ENCODE data around the gene PTPRF. TPM values are rescaled to one million over a fixed set of nuclear protein-coding genes. Genes with fewer than 3 reads are reported as not detected.
"Not testable (repeated sequence)": the region's sequence is repeated elsewhere in the genome, so short reads cannot be mapped to it uniquely, and the experiment has no call there.

The PTPRF gene
- total and polyA plus RNA-seq, 2 experiments from 2014 or later: 96.0 to 115 TPM

DNA sequence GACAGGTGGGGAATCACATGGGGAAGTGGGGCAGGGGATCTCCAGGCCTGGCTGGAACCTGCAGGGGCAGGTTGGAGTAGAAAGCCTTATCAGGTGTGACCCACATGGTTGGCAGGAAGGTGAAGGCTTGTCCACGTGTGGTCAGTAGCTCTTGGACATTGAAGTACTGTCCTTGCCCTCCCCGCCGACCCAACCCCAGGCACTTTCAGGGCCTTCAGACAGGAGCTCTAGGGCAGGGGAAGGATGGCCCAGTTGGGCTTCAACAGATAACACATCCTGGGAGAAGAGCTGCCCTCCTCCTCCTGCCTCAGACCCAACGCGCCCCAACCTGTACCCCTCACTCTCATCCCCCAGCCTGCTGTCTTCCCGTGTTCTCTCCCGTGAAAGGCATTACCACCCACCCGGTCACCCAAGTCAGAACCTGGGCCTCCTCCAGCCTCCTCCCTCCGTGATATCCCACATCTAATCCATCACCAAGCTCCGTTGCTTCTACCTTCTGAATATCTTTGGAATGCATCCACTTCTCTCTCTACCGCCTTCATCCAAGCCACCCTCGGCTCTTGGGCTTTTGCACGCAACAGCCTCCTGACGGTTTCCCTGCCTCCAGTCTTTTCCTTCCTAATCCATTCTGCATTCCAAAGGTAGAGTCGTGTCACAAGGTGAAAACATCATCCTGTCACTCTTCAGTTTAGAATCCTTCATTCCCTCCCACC lies 15.9 kb downstream of the PTPRF start:
- no peak for DNase-seq (ENCODE audit: low spot score)
- peak overlapping the region; percentile 90 for H3K27ac ChIP-seq
- H3K36me3 ChIP-seq (replicated peaks; ENCODE audit: insufficient read depth, low read depth): no peaks in the 10 kb centered on the region
- no peak overlapping the region for H2AFZ ChIP-seq
- H3K79me2 ChIP-seq: peaks cover 64% of the 10 kb centered on the region
- no peaks in the 10 kb centered on the region for H4K20me1 ChIP-seq (ENCODE audit: insufficient read depth, poor library complexity, severe bottlenecking)
- H3K4me1 ChIP-seq (ENCODE audit: insufficient read depth): peaks cover 89% of the 10 kb centered on the region
- no peaks in the 10 kb centered on the region for H3K9me2 ChIP-seq (replicated peaks; ENCODE audit: insufficient read depth)
- 82% methylated on average over 15 of the region's 15 CpGs for WGBS (ENCODE audit: low lambda C conversion rate, missing lambda C conversion rate)
- H3K4me2 ChIP-seq: peak overlapping the region; percentile 56
- TF ChIP-seq EZH2phosphoT487 (IDR thresholded peaks at IDR 0.05; ENCODE audit: low read depth, severe bottlenecking, unreplicated experiment) (no peak), EZH2 (IDR thresholded peaks at IDR 0.05; ENCODE audit: borderline replicate concordance) (no peak)
- TF ChIP-seq, protein P1, sequence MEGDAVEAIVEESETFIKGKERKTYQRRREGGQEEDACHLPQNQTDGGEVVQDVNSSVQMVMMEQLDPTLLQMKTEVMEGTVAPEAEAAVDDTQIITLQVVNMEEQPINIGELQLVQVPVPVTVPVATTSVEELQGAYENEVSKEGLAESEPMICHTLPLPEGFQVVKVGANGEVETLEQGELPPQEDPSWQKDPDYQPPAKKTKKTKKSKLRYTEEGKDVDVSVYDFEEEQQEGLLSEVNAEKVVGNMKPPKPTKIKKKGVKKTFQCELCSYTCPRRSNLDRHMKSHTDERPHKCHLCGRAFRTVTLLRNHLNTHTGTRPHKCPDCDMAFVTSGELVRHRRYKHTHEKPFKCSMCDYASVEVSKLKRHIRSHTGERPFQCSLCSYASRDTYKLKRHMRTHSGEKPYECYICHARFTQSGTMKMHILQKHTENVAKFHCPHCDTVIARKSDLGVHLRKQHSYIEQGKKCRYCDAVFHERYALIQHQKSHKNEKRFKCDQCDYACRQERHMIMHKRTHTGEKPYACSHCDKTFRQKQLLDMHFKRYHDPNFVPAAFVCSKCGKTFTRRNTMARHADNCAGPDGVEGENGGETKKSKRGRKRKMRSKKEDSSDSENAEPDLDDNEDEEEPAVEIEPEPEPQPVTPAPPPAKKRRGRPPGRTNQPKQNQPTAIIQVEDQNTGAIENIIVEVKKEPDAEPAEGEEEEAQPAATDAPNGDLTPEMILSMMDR (IDR thresholded peaks at IDR 0.05; ENCODE audit: poor library complexity): no peak
- H3K9me3 ChIP-seq (ENCODE audit: low read depth): no peaks in the 10 kb centered on the region
- no peaks in the 10 kb centered on the region for H3K27me3 ChIP-seq
- H3K4me3 ChIP-seq: no peak overlapping the region

DNA sequence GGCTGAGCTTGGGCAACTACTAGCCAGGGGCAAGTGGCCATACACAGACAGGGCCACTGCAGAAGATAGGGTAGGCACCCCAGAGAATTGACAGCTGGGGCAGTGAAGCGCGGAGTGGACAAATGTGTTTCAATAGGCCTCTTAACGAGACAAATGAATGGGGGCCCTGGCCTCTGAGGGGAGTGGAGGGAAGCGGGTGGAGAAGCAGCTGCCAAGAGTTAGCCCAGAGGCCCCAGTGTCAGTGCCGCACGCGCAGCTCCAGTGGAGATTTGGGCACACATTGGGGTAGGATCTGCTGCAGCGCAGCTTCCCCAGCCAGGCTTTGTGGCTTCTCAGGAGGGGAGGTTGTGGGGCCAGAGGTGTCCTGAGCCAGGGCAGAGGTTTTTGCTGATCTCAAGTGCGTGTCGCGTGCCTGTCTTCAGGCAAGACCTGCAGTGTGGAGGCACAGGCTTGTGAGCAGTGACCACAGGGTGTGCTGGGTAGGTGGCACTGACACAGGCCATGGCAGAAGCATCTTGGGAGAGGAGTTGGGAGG lies 16.9 kb downstream of the PTPRF start:
- DNase-seq (ENCODE audit: low spot score): no peak
- H4K20me1 ChIP-seq (ENCODE audit: insufficient read depth, poor library complexity, severe bottlenecking): no peaks in the 10 kb centered on the region
- peak overlapping the region; percentile 46 for H3K4me2 ChIP-seq
- 80% methylated on average over 11 of the region's 11 CpGs for WGBS (ENCODE audit: low lambda C conversion rate, missing lambda C conversion rate)
- H3K79me2 ChIP-seq: peaks cover 67% of the 10 kb centered on the region
- no peaks in the 10 kb centered on the region for H3K27me3 ChIP-seq
- peaks cover 86% of the 10 kb centered on the region for H3K4me1 ChIP-seq (ENCODE audit: insufficient read depth)
- H3K4me3 ChIP-seq: no peak overlapping the region
- no peaks in the 10 kb centered on the region for H3K9me3 ChIP-seq (ENCODE audit: low read depth)
- no peak overlapping the region for H2AFZ ChIP-seq
- TF ChIP-seq, protein P1 (IDR thresholded peaks at IDR 0.05; ENCODE audit: poor library complexity): no peak
- TF ChIP-seq EZH2 (IDR thresholded peaks at IDR 0.05; ENCODE audit: borderline replicate concordance) (no peak), EZH2phosphoT487 (IDR thresholded peaks at IDR 0.05; ENCODE audit: low read depth, severe bottlenecking, unreplicated experiment) (no peak)
- H3K27ac ChIP-seq: peak overlapping the region; percentile 90
- no peaks in the 10 kb centered on the region for H3K9me2 ChIP-seq (replicated peaks; ENCODE audit: insufficient read depth)
- no peaks in the 10 kb centered on the region for H3K36me3 ChIP-seq (replicated peaks; ENCODE audit: insufficient read depth, low read depth)

DNA sequence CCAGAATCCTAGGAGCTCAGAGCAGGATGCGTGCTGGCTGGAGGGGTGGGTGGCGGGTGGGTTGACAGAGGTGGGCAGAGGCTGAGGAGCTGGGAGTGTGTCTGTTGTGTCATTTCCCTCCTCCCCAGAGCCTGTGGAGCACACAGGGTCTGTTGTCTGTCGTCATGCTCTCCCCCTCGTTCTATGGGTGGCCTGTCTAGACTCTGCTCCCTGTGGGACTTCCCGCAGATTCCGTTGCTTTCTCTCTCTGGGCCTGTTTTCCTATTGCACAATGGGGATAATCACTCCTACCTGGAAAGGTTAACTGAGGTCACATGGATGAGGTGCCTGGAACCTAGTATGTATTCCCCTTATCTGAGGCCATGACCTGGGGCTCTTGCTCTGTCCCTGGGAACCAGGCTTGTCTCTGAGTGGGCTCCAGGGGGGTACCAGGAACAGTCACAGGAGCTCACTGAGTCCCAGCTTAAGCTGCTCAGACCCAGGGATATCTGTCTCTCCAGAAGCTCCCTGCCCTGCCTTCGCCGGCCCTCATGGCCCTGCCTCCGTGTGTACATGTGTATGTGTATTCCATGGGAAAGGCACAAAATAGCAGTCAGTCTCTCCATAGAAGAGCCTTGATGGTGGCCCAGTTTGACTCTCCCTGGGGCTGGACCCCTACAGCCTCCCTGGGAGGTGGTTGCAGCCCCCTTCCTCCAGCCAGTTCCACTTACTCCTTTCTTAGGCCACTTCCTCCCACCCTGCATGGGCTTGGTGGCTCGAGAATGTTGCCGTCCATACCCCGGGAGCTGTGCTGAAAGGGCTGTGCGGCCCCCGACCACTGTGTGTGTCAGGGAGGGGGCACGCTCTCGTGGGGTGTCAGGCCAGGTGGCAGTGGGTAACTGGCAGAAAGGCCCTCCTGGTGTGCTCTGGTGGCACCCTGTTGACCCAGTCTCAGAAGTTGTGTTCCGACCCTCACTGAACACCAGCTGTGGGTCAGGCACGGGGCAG lies 17.9 kb downstream of the PTPRF start:
- H3K27ac ChIP-seq: peak overlapping the region; percentile 90
- WGBS (ENCODE audit: low lambda C conversion rate, missing lambda C conversion rate): 82% methylated on average over 18 of the region's 18 CpGs
- H2AFZ ChIP-seq: no peak overlapping the region
- H3K79me2 ChIP-seq: peaks cover 63% of the 10 kb centered on the region
- DNase-seq (ENCODE audit: low spot score): peak; percentile 85
- no peaks in the 10 kb centered on the region for H3K27me3 ChIP-seq
- H3K4me1 ChIP-seq (ENCODE audit: insufficient read depth): peaks cover 85% of the 10 kb centered on the region
- H3K9me3 ChIP-seq (ENCODE audit: low read depth): no peaks in the 10 kb centered on the region
- no peaks in the 10 kb centered on the region for H3K9me2 ChIP-seq (replicated peaks; ENCODE audit: insufficient read depth)
- no peaks in the 10 kb centered on the region for H4K20me1 ChIP-seq (ENCODE audit: insufficient read depth, poor library complexity, severe bottlenecking)
- TF ChIP-seq EZH2phosphoT487 (IDR thresholded peaks at IDR 0.05; ENCODE audit: low read depth, severe bottlenecking, unreplicated experiment) (no peak), EZH2 (IDR thresholded peaks at IDR 0.05; ENCODE audit: borderline replicate concordance) (no peak)
- TF ChIP-seq, protein P1 (IDR thresholded peaks at IDR 0.05; ENCODE audit: poor library complexity): no peak
- H3K4me3 ChIP-seq: no peak overlapping the region
- H3K4me2 ChIP-seq: peak overlapping the region; percentile 76
- no peaks in the 10 kb centered on the region for H3K36me3 ChIP-seq (replicated peaks; ENCODE audit: insufficient read depth, low read depth)

DNA sequence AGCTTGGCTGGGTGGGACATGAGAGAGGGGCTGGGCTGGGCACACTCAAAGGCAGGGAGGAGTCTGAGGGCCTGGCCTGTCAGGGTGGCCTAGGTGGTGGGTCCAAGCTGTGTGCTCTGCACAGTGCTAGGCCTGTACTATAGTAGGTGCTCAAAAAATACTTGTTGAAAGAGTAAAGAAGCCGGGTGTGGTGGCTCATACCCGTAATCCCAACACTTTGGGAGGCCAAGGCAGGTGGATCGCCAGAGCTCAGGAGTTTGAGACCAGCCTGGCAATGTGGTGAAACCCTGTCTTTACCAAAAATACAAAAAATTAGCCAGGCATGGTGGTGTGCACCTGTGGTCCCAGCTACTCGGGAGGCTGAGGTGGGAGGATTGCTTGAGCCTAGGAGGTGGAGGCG lies 18.7 kb downstream of the PTPRF start:
- Histone ChIP-seq H3K4me1 (ENCODE audit: insufficient read depth) (peaks cover 77% of the 10 kb centered on the region), H3K27ac (peak overlapping the region; percentile 90), H3K79me2 (peaks cover 55% of the 10 kb centered on the region), H3K4me2 (peak overlapping the region; percentile 76)
- not testable (repeated sequence) for H3K27me3 ChIP-seq; H3K9me3 ChIP-seq (ENCODE audit: low read depth); DNase-seq (ENCODE audit: low spot score); H2AFZ ChIP-seq; H3K4me3 ChIP-seq; H3K36me3 ChIP-seq (replicated peaks; ENCODE audit: insufficient read depth, low read depth); H4K20me1 ChIP-seq (ENCODE audit: insufficient read depth, poor library complexity, severe bottlenecking); H3K9me2 ChIP-seq (replicated peaks; ENCODE audit: insufficient read depth)
- WGBS (ENCODE audit: low lambda C conversion rate, missing lambda C conversion rate): 92% methylated on average over 5 of the region's 5 CpGs

All from hepatocyte (in vitro differentiated cells).